Fibroblast of lung (primary cell): ENCODE results near the gene HSP90AB1. TPM values are rescaled to one million over a fixed set of nuclear protein-coding genes. Genes with fewer than 3 reads are reported as not detected.

Experiments
- DNase-seq, 2 donors: peaks; one replicate each; pipeline versions ENCODE4 v3.0.0 to v3.0.0-alpha.2; 2010; ENCODE audit warnings: low read depth in 2 of 2
- H2AFZ ChIP-seq: 2 replicates; pipeline ENCODE4 v1.5.1; 2012; ENCODE audit warnings: low read length, control low read depth, inconsistent platforms
- H3K27ac ChIP-seq: 2 replicates; pipeline ENCODE4 v1.5.1; 2011; ENCODE audit warnings: low read length, control low read depth; ENCODE audit not compliant: insufficient read depth
- H3K27me3 ChIP-seq: 2 replicates; pipeline ENCODE4 v1.5.1; 2011; ENCODE audit warnings: mild to moderate bottlenecking, low read length; ENCODE audit not compliant: control insufficient read depth, insufficient read depth
- H3K36me3 ChIP-seq: 2 replicates; pipeline ENCODE4 v1.5.1; 2011; ENCODE audit warnings: low read length; ENCODE audit not compliant: control insufficient read depth, insufficient read depth
- H3K4me1 ChIP-seq: 2 replicates; pipeline ENCODE4 v1.5.1; 2011; ENCODE audit warnings: low read length; ENCODE audit not compliant: control insufficient read depth, insufficient read depth; ENCODE audit errors: extremely low read depth
- H3K4me2 ChIP-seq: 2 replicates; pipeline ENCODE4 v1.5.1; 2011; ENCODE audit warnings: low read length, control low read depth; ENCODE audit not compliant: insufficient read depth; ENCODE audit errors: extremely low read depth
- H3K4me3 ChIP-seq, 4 experiments: fragments of 200-600 bp in 1 of 4; sonication (generic) in 1 of 4; replicated peaks in 1 of 4; 2 replicates each; pipeline ENCODE4 v1.5.1; 2011 to 2016; ENCODE audit warnings: low read length in 4 of 4, low read depth in 3 of 4, mild to moderate bottlenecking in 3 of 4, control low read depth in 2 of 4, inconsistent platforms in 1 of 4, mixed read lengths in 1 of 4; ENCODE audit not compliant: insufficient read depth in 1 of 4; ENCODE audit errors: control extremely low read depth in 1 of 4
- H3K79me2 ChIP-seq: 2 replicates; pipeline ENCODE4 v1.5.1; 2012; ENCODE audit warnings: mild to moderate bottlenecking, low read length, inconsistent platforms; ENCODE audit not compliant: control insufficient read depth, insufficient read depth
- H3K9ac ChIP-seq: 2 replicates; pipeline ENCODE4 v1.5.1; 2011; ENCODE audit warnings: mild to moderate bottlenecking, low read length, control low read depth; ENCODE audit not compliant: insufficient read depth
- H3K9me3 ChIP-seq: 2 replicates; pipeline ENCODE4 v1.5.1; 2012; ENCODE audit warnings: low read depth, low read length; ENCODE audit not compliant: control insufficient read depth, insufficient read depth
- H4K20me1 ChIP-seq: 2 replicates; pipeline ENCODE4 v1.5.1; 2011; ENCODE audit warnings: low read length; ENCODE audit not compliant: control insufficient read depth, insufficient read depth; ENCODE audit errors: extremely low read depth
- EZH2 ChIP-seq: IDR thresholded peaks from 2 replicates; pipeline ENCODE4 v1.5.1; 2012; ENCODE audit warnings: low read length, control low read depth, mild to moderate bottlenecking; ENCODE audit errors: missing control alignments
- polyA plus RNA-seq, 2 donors: library from polyadenylated mRNA; depleted of rRNA in 1 of 2; stranded (reverse) in 1 of 2; unstranded in 1 of 2; fragments of >200 nt; gene quantifications; 2 replicates each; pipeline ENCODE4 v1.2.1, GENCODE V29; 2011 to 2012; ENCODE audit warnings: missing spikeins in 1 of 2
- total RNA-seq: library from RNA; depleted of rRNA; stranded (reverse); fragments of >200 nt; gene quantifications from 2 replicates; pipeline ENCODE4 v1.2.1, GENCODE V29; 2014
- TF ChIP-seq, protein P1 (sequence below), 2 donors: IDR thresholded peaks in 1 of 2; conservative IDR thresholded peaks in 1 of 2; 1 replicate in 1 of 2; 2 replicates in 1 of 2; pipeline ENCODE4 v1.5.1; 2011 to 2012; ENCODE audit warnings: low read length in 2 of 2, control low read depth in 1 of 2, inconsistent platforms in 1 of 2, low read depth in 1 of 2, mild to moderate bottlenecking in 1 of 2

Gene HSP90AB1
- total and polyA plus RNA-seq, 2 donors (not counting 1 experiment from before 2014, with no cell fraction given), result 452 to 775 TPM

- Histone ChIP-seq H3K36me3 (peaks cover 2% of the 10 kb centered on the region), H4K20me1 (peaks cover 1% of the 10 kb centered on the region), H3K4me2 (peak overlapping the region; percentile 99), H3K4me1 (peaks cover 5% of the 10 kb centered on the region), H3K4me3 (peak overlapping the region; percentile 59 to 86 (median 72)), H3K27ac (peak overlapping the region; percentile 50), H3K9ac (peak overlapping the region; percentile 80), H3K27me3 (peaks cover 15% of the 10 kb centered on the region), H2AFZ (peak overlapping the region; percentile 18), H3K9me3 (no peaks in the 10 kb centered on the region), H3K79me2 (no peaks in the 10 kb centered on the region)
- TF ChIP-seq, protein P1, sequence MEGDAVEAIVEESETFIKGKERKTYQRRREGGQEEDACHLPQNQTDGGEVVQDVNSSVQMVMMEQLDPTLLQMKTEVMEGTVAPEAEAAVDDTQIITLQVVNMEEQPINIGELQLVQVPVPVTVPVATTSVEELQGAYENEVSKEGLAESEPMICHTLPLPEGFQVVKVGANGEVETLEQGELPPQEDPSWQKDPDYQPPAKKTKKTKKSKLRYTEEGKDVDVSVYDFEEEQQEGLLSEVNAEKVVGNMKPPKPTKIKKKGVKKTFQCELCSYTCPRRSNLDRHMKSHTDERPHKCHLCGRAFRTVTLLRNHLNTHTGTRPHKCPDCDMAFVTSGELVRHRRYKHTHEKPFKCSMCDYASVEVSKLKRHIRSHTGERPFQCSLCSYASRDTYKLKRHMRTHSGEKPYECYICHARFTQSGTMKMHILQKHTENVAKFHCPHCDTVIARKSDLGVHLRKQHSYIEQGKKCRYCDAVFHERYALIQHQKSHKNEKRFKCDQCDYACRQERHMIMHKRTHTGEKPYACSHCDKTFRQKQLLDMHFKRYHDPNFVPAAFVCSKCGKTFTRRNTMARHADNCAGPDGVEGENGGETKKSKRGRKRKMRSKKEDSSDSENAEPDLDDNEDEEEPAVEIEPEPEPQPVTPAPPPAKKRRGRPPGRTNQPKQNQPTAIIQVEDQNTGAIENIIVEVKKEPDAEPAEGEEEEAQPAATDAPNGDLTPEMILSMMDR (conservative IDR thresholded peaks at IDR 0.05 in 1 of 2, IDR thresholded peaks at IDR 0.05 in 1 of 2; ENCODE audit: low read depth in 1 of 2, low read length in 2 of 2), result no peak
- TF ChIP-seq EZH2, result no peak
- no peak for DNase-seq
These were observed 17.5 kb downstream of the HSP90AB1 start for GRCh38 chr6:44264154-44265006.

GRCh38 chr6:44265007-44265721 is 18.3 kb downstream of the HSP90AB1 start, which contains the start of gene NFKBIE:
NFKBIE (minus strand) TSS chr6:44265551; CDS start chr6:44265346, 205 bp downstream.
- H3K36me3 ChIP-seq, result peaks cover under 1% of the 10 kb centered on the region
- DNase-seq, result peak; percentile 84 to 88
- H4K20me1 ChIP-seq, result peaks cover 2% of the 10 kb centered on the region
- peak within 1 kb of the TSS; percentile 59 to 86 (median 72) for H3K4me3 ChIP-seq
- H3K4me1 ChIP-seq, result peaks cover 5% of the 10 kb centered on the region
- peak within 1 kb of the TSS; percentile 99 for H3K4me2 ChIP-seq
- TF ChIP-seq EZH2, result no peak
- TF ChIP-seq, protein P1 (conservative IDR thresholded peaks at IDR 0.05 in 1 of 2, IDR thresholded peaks at IDR 0.05 in 1 of 2; ENCODE audit: low read depth in 1 of 2, low read length in 2 of 2), result no peak
- H2AFZ ChIP-seq, result peak within 1 kb of the TSS; percentile 18
- peak within 1 kb of the TSS; percentile 50 for H3K27ac ChIP-seq
- no peaks in the 10 kb centered on the region for H3K9me3 ChIP-seq
- peak within 1 kb of the TSS; percentile 80 for H3K9ac ChIP-seq
- H3K79me2 ChIP-seq, result no peaks in the 10 kb centered on the region
- H3K27me3 ChIP-seq, result peaks cover 23% of the 10 kb centered on the region

DNA sequence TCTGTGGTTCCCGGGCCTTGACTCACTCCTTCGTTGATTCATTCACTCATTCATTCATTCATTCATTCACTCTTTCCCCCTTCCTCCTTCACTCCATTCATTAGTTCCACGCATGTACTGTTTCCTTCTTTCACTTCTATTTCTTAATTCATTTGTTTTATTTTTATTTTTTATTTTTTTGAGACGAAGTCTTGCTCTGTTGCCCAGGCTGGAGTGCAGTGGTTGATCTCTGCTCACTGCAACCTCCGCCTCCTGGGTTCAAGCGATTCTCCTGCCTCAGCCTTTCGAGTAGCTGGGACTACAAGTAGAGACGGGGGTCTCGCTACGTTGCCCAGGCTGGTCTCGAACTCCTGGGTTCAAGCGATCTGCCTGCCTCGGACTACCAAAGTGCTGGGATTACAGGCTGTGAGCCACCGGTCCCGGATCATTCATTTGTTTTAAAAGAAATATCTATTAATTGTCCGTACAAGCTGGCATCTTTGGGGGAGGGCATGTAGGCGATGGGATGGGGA is 18.9 kb downstream of the HSP90AB1 start:
- Histone ChIP-seq H2AFZ (no peak overlapping the region), H3K9ac (no peak overlapping the region), H3K36me3 (no peaks in the 10 kb centered on the region), H3K27ac (no peak overlapping the region), H3K79me2 (no peaks in the 10 kb centered on the region), H3K27me3 (peaks cover 23% of the 10 kb centered on the region), H3K4me1 (peaks cover 5% of the 10 kb centered on the region), H3K4me3 (peak overlapping the region in 1 of 4 experiments; percentile 17), H3K9me3 (no peaks in the 10 kb centered on the region), H4K20me1 (peaks cover 2% of the 10 kb centered on the region), H3K4me2 (peak overlapping the region; percentile 15)
- no peak for DNase-seq
- no peak for TF ChIP-seq EZH2
- TF ChIP-seq, protein P1 (conservative IDR thresholded peaks at IDR 0.05 in 1 of 2, IDR thresholded peaks at IDR 0.05 in 1 of 2; ENCODE audit: low read depth in 1 of 2, low read length in 2 of 2), result no peak
